ENCODE measurements around the gene TYR. TPM values are rescaled to one million over a fixed set of nuclear protein-coding genes. Genes with fewer than 3 reads are reported as not detected.
A peak's percentile ranks its signal among the peaks of the same experiment; 100 is the strongest.
"Not testable (repeated sequence)": the region's sequence is repeated elsewhere in the genome, so short reads cannot be mapped to it uniquely, and the experiment has no call there.

The TYR gene
- total RNA-seq, 4 donors from 2014 or later: not detected

GRCh38 chr11:89321401-89321800 lies 143.7 kb downstream of the TYR start:
- WGBS, 2 donors (ENCODE audit: low coverage in 1 of 2): 75 to 93% methylated on average over 2 of the region's 2 CpGs
- TF ChIP-seq EP300 (IDR thresholded peaks at IDR 0.05; ENCODE audit: low read depth): no peak
- no peak for TF ChIP-seq CTCF (IDR thresholded peaks at IDR 0.05)
- TF ChIP-seq POLR2A (IDR thresholded peaks at IDR 0.05): no peak
- TF ChIP-seq POLR2AphosphoS5 (IDR thresholded peaks at IDR 0.05): no peak
- no peak overlapping the region for H3K27ac ChIP-seq

GRCh38 chr11:89327885-89328284 lies 150.2 kb downstream of the TYR start:
- intact Hi-C loops (cut with DNase I; ENCODE audit: low total_unique reads) (no loop called here), in situ Hi-C loops (cut with MboI; ENCODE audit: low pct_ligation_motif_present in 1 of 4, low pct_unique_long_range_greater_than_20kb in 1 of 4, low sequenced_read_pairs in 3 of 4) (no loop called here)
- no peak overlapping the region for H3K27ac ChIP-seq
- no peaks in the 10 kb centered on the region for H3K9me3 ChIP-seq
- 84 to 89% methylated on average over 5 of the region's 5 CpGs for WGBS, 2 donors (ENCODE audit: low coverage in 1 of 2)
- no peaks in the 10 kb centered on the region for H3K36me3 ChIP-seq
- TF ChIP-seq POLR2A (IDR thresholded peaks at IDR 0.05): no peak
- no peak for TF ChIP-seq EP300 (IDR thresholded peaks at IDR 0.05; ENCODE audit: low read depth)
- TF ChIP-seq CTCF (IDR thresholded peaks at IDR 0.05): no peak
- no peak for TF ChIP-seq POLR2AphosphoS5 (IDR thresholded peaks at IDR 0.05)
- no peaks in the 10 kb centered on the region for H3K27me3 ChIP-seq
- H3K4me3 ChIP-seq: no peak overlapping the region
- H3K4me1 ChIP-seq: no peaks in the 10 kb centered on the region
- DNase-seq: no peak

More at GRCh38 chr11:89321401-89321800, 143.7 kb downstream of the TYR start:
- DNase-seq: no peak
- intact Hi-C loops (cut with DNase I; ENCODE audit: low total_unique reads): no loop called here
- Histone ChIP-seq H3K36me3 (no peaks in the 10 kb centered on the region), H3K27me3 (no peaks in the 10 kb centered on the region), H3K4me1 (no peaks in the 10 kb centered on the region), H3K9me3 (no peaks in the 10 kb centered on the region), H3K4me3 (no peak overlapping the region)
- in situ Hi-C loops (cut with MboI; ENCODE audit: low pct_ligation_motif_present in 1 of 4, low pct_unique_long_range_greater_than_20kb in 1 of 4, low sequenced_read_pairs in 3 of 4): no loop called here

GRCh38 chr11:89331940-89332339 lies 154.3 kb downstream of the TYR start:
- DNase-seq; H3K4me3 ChIP-seq; H3K27me3 ChIP-seq; H3K4me1 ChIP-seq; H3K9me3 ChIP-seq; H3K36me3 ChIP-seq; H3K27ac ChIP-seq; intact Hi-C loops (cut with DNase I; ENCODE audit: low total_unique reads); in situ Hi-C loops (cut with MboI; ENCODE audit: low pct_ligation_motif_present in 1 of 4, low pct_unique_long_range_greater_than_20kb in 1 of 4, low sequenced_read_pairs in 3 of 4): not testable (repeated sequence)
- 71 to 82% methylated on average over 4 of the region's 4 CpGs for WGBS, 2 donors (ENCODE audit: low coverage in 1 of 2)

GRCh38 chr11:89333704-89334103 lies 156.0 kb downstream of the TYR start:
- TF ChIP-seq CTCF (IDR thresholded peaks at IDR 0.05): peak; percentile 12 to 22 (median 17)
- intact Hi-C loops (cut with DNase I; ENCODE audit: low total_unique reads); H3K4me1 ChIP-seq; H3K27ac ChIP-seq; H3K9me3 ChIP-seq; H3K27me3 ChIP-seq; H3K36me3 ChIP-seq; DNase-seq; H3K4me3 ChIP-seq; in situ Hi-C loops (cut with MboI; ENCODE audit: low pct_ligation_motif_present in 1 of 4, low pct_unique_long_range_greater_than_20kb in 1 of 4, low sequenced_read_pairs in 3 of 4): not testable (repeated sequence)
- WGBS, 2 donors (ENCODE audit: low coverage in 1 of 2): 0 to 43% methylated on average over 1 of the region's 1 CpG

GRCh38 chr11:89337100-89337650 lies 159.5 kb downstream of the TYR start:
- 46% methylated on average over 4 of the region's 4 CpGs for WGBS, 2 donors (ENCODE audit: low coverage in 1 of 2)
- H3K4me1 ChIP-seq; intact Hi-C loops (cut with DNase I; ENCODE audit: low total_unique reads): not testable (repeated sequence)

GRCh38 chr11:89338073-89338472 lies 160.4 kb downstream of the TYR start:
- H3K4me3 ChIP-seq; H3K4me1 ChIP-seq; H3K27me3 ChIP-seq; intact Hi-C loops (cut with DNase I; ENCODE audit: low total_unique reads); H3K9me3 ChIP-seq; H3K36me3 ChIP-seq; DNase-seq; in situ Hi-C loops (cut with MboI; ENCODE audit: low pct_ligation_motif_present in 1 of 4, low pct_unique_long_range_greater_than_20kb in 1 of 4, low sequenced_read_pairs in 3 of 4); H3K27ac ChIP-seq: not testable (repeated sequence)
- 35 to 49% methylated on average over 2 of the region's 2 CpGs for WGBS, 2 donors (ENCODE audit: low coverage in 1 of 2)

More at GRCh38 chr11:89337100-89337650, 159.5 kb downstream of the TYR start:
- H3K27me3 ChIP-seq; DNase-seq; H3K4me3 ChIP-seq; in situ Hi-C loops (cut with MboI; ENCODE audit: low pct_ligation_motif_present in 1 of 4, low pct_unique_long_range_greater_than_20kb in 1 of 4, low sequenced_read_pairs in 3 of 4); H3K27ac ChIP-seq; H3K9me3 ChIP-seq; H3K36me3 ChIP-seq: not testable (repeated sequence)
